Colon (tissue), 2 donors: Measurements from ENCODE around the gene TMEM245.

ENCODE experiments used
- FAIRE-seq: peaks from 2 replicates; lab custom pipeline; 2012; peaks lifted over from hg19 to GRCh38; lab: Jason Lieb, UNC
- donor health status: control.
- donor health status: control.

Gene TMEM245

DNA sequence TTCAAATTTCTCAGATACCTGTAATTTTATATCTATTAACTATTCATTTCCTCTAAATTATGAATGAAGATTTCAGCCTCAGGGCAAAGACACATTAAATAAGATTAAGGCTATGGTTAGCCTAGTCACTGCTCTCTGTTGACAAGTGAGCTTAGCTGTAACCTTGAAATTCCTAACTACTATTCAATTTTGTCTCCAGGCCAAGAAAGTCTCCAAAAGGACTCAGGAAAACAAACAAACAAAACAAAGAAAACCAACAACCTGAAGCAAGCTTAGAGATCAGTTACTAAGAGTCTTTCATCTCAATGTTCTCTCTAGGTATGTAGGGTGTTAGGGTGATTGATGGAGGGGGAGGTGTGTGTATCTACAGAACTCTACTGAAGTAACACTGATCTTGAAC is 96.9 kb downstream of the TMEM245 start:
- FAIRE-seq = no peak

DNA sequence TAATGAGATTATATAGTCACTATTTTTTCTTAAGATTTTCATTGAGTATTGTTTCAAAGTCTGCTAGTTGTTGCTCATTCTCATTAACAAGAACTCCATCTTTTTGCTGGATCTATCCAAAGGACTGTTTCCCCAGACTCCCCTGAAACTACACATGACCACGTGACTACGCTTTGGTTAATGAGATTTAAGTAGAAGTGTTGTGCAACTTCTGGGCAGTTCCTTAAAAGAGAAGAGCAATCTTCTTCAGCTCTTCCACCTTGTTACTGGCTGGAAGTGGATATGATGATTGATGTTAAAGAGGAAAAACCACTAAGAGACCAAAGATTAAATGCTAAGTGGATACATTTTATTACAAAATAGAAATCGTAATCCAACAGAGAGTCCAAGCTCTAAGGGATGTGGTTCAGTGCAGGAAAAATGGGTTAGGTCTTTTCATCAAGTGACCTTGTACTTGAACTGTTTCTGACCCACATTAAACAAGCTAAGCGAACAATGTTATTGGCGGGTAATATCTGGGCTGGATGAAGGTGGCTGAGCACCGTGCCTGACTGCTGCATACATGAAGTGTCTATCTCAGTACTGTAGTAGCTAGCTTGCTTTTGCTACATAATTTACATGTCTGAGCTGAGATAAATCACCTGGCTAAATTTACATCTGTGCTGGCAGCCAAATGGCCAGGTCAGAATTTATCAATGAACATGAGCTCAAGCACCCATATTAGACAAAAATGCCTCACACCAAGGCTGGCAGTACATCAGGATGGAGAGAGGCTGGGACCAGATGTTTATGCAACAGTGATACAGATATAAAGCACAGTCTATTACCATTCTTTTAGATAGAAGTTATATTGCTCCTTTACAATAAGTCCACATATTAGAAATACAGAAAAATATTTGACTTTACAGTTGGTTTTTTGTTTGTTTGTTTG is 98.9 kb downstream of the TMEM245 start:
- no peak for FAIRE-seq

DNA sequence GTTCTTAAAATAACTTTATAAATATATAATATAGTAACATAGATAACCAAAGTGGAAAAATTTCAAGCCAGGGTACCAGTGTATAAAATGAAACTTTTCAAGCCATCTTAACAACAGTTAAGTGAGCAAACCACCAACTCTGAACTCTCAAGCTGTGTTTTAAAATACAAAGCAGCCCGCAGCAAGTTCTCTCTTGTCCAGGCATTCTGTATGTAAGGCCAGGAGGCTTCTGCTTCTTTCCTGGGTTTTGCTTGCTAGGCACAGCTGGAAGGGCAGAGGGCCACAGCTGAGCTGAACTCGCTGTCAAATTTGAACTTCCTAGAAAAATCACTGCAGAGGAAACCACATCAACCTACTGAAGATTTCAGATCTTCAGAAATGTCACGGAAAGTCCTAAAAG is 99.6 kb downstream of the TMEM245 start:
- FAIRE-seq = no peak

DNA sequence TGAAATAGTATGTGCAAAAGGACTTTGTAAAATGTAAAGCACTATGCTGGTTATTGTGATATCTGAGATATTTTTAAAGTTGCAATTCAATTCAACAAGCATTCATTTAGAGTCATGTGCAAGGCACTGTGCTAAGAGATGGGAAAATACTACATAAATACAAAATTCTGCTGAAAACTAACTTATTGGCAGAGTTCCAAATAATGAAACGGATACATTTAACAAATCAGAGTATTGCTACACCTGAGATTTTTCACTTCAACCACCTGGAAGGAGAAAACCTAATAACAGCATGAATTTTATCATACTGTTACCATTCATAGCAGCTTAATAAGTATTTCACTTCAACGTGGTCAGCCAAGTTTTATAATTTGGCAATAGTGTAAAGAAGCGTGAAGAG is 100.3 kb downstream of the TMEM245 start:
- no peak for FAIRE-seq

DNA sequence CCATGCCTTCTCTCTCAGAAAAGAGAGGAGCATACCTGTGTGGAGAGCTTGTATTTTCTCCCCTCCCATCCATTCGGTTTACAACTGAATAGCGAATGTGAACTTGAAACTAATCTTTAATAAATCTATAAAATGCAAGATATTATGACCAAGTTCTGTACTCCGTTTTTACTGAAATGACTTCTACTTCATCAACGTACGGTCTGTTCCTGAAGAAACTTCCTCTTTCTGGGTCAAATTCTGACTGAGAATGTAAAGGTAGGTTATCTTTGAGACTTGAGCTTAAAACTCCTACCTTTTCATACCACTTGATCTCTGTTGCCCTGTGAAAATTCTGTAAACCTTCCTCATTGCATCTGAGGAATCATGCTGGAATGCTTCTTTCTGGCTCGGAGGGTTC is 102.3 kb downstream of the TMEM245 start:
- no peak for FAIRE-seq

DNA sequence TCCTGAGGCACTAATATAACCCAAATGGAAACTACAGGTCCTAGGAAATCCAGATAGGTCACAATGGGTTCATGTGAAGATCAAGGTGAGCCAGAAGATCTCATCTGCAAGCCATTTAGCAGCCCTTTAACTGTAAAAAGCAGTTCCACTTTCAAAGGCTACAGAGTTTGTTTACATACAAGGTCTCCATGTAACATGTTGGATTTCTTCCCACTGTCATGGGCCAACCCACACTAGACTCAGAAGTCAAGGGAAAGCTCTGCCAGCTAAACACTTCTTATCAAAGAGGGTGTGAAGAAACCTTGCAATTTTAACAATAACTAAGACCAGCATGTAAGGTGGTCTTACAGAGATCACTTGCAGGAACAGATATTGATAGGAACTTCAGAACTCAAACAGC is 102.7 kb downstream of the TMEM245 start:
- no peak for FAIRE-seq

DNA sequence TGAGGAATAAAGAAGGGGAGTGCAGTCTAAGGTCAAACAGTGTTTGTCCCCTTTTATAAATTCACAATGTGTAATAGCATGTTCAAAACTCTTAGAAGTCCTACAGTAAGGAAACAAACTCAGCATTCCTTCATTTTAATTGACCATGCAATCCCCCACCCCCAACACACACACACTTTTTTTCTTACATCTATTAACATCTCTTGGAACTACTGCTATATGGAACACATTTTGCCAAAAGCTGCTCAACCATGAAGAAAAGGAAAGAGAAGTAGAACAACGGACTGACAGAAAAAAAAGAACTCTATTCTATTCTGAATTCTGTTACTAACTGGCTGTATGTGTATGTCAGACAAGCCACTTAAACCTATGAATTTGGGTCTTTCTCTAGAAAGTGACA is 103.6 kb downstream of the TMEM245 start:
- no peak for FAIRE-seq

DNA sequence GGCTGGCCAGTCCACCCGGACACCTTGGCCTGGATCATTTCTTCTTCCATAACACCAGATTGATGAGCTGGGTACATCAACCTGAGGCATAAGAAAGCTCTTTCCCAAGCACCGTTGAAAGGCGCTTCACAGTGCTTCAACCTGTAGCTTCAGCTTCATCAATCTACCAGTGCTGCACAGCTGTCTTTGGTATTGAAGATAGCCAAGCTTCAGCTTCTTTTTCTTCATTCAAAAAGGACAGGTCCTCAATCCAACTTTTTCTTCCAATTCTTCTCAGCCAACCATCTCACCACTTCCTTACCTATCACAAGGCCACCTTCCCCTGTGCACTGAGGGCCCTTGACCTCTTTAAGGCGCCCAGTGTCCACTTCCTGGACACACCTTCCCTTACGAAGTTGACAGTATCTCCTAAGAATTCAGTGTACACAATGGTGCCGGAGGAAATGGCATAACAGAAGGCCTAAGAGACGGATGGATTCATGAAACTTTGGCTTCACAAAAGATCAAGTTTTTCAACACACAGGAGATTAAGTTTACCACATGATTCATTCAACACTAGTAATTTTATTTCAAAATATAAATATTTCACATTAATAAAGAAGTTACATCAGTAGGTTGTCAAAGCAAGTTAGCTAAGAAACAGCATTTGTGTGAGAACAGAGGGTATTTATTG is 105.0 kb downstream of the TMEM245 start:
- no peak for FAIRE-seq

DNA sequence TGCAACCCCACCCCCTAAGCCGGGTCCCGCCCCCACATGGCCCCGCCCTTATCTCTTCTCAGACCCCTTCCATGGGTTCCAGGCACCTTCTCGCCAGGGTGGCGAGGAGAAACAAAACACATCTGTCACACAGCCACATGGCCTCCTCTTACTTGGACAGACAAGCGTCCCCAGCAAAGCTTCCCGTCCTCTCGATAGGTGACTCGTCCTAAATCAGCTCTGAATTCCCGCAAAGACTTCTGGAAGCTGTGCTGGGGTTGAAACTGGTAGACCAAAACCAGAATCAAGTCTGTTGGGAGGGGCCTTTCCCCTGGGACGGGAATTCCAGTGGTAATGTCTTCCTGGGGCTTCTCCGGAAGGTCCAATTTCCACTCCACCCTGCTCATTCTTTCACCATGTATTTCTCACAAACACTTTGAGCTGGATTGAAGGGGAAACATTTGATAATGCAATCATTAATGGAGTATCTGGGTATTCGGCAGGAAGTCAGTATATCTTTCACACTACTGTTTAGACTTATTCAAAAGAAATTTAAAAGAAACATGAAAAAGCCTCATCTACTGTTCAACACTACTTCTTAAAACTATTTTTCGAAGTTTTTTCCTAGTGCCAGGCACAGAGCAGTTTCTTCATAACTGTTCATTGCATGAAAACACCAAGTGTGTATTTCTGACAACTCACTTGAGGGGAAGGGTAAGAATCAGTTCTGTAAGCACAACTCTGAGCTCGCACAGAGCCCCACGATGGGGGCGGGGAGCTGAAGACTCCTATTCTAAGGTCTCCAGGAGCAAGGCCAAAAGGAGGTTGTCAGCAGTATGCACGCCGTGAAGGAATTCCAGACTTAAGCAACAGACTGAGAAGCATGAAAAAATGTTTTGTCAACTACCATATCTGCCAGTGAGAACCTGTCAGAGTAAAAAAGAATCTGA is 105.8 kb downstream of the TMEM245 start:
- FAIRE-seq = no peak

DNA sequence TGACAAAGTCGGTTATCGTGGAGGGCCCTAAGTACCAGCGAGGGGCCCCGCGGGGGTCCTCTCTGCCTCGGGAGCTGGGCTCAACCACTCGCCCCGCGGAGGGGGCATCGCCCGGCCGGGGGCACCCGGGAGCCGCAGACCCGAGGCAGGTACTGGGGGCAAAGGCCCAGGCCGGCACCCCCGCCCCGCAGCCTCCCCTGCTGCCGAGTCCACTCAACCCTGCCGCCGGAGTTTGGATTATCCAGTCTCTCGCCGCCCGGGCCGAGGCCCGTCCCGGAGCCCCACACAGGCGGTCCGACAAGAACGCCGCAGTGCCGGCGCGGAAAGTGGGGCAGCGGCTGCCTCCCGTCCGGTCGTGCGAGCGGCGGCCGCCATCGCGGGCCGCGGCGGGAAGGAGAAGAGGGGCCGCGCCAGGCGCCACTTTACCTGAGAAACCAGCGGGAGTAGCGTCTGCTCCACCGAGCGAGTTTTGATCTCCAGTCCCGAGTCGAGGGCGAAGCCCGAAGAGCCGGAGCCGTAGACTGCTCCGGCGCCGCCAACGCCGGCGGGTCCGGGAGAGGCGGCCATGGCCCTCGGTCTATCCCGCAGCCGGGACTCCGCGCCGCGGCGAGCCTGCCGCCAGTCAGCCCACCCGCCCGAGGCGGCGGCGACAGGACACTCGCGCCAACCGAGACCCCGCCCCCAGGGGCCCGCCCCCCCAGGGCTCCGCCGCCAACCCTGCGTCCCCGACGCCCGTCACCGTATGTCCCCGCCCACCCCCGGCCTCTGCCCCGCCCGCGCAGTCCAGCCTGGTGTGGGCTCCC is 106.7 kb downstream of the TMEM245 start, which contains the start of gene CTNNAL1:
TSS of gene CTNNAL1 (minus strand) at position 624 of the 803 bp plus-strand sequence. CDS start at position 567, 57 bp downstream.
- FAIRE-seq = no peak

DNA sequence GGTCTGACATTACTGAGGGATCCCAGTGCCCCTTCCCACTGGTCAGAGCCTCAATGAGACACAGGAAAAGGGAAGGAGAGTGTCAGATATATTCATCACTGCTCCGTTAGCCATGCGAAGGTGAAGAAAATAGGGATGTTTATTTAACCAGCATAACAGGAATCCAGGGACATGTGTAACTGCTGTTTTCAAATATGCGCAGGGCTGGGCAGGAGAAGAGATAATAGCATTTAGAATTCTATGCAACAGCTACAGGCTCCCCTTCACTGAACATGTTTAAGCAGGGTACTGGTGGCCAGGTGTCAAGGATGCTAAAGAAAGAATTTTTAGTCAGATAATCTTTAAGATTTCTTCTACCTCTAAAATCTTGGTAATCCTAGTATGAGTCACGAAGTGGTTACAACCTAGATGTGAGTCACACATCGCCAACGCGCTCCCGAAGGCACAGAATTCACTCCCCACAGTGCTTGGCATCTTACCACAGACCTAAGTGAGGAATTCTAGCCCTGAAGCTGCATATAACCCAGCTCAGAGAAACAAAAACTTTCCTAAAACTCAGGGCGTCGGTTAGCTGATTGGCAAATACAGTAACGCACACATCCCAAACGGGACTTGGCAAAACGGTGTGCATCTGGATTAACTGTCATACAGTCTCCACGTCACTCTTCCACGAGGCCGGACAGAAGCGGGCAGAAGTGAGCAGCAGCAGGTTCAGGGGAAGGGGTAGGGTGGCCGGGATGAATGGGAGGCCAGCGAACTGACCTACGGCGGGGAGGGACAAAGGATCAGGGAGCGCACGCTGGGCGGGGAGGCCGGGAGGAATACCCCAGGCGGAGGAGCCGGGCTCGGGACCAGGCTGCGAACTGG is 107.5 kb downstream of the TMEM245 start:
- no peak for FAIRE-seq

DNA sequence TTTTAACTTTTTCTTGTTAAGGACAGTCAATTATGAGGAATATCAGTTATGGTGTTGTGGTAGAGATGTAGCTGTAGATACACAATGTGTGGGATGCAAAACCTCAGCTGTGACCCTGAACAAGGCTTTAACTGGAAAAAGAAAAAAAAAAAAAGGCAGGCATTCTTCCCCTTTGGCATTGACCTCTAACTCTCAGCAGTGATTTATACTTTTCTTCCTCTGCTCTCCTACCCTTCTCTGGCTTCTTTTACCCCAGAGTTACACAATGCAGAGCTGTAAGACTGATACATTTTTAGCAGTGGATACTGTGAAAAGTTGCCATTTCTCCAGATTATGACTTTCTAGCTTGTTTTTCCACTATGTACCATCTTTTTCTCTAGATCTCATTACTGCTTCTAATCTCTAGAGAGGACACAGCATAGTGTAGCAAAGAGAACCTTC is 108.5 kb downstream of the TMEM245 start:
- FAIRE-seq = no peak

DNA sequence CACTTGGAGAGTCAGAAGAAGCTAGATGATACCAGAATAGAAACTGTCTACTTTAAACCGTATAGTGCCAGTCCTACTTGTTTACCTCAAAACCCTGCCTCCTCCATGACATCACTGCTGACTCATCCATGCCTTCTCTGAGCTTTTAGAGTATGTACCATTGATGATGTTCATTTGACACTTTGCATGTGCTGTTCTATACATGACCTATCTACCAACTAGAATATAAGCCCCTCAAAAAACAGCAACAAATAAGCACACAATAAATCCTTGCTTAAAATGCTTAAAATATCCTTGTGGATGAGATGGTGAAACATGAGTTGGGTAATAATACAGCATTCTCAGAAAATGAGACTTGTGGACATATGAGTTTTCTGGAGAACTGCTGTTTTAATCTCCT is 109.0 kb downstream of the TMEM245 start:
- no peak for FAIRE-seq

DNA sequence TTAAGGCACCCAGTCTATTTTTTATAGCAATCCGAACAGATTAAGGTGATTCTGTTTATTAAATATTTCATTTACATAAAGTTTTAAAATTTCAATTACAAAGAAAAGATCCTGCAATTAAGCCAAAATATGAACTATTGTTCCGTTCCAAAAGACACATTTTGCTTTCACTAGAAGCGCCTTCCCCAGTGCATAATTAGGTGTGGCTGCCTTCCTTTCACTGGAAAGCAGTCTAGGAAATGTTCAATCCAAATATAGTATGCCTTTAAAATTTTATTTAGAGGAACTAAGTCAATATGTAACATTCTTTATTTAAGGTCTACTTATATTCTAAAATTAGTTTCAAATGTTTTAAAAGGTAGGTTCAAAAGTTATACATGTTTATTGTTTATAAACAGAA is 114.1 kb downstream of the TMEM245 start:
- FAIRE-seq = no peak

DNA sequence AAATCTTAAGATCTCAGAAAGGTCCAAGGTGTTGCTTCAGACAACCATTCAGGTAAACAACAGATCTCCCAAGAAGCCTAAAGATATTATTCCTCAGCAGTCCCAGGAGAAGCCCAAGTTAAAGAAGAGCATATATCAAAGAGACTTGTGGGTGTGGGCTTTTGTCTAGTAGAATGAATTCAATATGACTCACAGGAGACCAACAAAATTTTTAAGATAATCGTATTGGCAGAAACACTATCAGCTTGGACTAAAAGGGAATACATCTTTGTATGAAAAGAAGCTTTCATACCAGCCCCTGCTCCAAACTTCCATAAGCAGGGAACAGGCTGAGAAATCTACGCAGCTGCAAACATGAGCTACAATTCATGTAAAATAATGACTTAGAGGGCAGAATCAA is 116.6 kb downstream of the TMEM245 start:
- FAIRE-seq = no peak

DNA sequence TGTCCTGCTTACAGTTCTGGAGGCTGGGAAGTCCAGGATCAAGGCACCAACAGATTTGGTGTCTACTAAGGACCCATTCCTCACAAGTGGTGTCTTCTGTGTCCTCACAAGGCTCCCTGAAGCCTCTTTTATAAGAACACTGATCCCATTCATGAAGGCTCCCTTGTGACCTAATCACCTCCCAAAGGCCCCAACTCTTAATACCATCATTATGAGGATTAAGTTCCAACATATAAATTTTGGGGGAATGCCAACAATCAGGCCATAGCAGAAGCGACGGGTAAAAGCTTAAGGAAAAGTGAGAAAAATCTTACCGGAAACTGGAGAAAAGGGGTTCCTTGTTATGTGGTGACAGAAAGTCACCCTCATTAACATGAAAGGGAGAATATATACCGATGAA is 117.6 kb downstream of the TMEM245 start:
- FAIRE-seq = no peak

DNA sequence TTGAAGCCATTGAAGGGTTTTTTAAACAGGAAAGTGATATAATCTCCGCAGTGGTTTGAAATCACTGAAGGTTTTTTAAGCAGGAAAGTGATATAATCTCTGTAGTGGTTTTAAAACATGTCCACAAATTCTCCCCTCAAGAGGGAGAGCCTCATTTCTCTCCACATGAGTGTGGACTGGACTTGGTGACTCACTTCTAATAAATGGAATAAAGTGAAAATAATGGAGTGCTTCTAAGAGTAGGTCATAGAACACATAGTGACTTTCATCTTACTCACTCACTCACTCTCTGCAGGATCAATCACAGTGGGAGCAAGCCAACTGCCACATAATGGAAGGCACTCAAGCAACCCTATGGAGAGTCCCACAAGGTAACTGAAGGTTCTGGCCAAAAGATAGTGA is 118.5 kb downstream of the TMEM245 start:
- no peak for FAIRE-seq

DNA sequence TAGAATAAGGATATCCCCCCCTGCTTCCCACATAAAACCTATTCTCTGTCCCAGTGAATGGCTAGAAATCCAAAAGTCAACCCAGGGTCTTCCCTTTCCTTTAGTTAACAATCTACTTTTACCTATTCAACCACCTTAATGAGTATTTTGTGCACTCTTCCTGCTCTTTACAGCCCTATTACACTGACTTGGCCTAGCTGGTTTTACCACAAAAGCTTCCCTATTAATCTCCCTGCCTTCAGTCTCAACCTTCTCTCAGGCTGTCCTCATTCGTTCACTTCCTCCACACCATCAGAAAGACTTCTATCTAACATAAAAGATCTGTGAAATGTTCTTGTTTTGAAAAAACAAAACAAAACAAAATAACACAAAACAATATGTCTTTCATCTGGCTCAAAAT is 122.6 kb downstream of the TMEM245 start:
- no peak for FAIRE-seq

DNA sequence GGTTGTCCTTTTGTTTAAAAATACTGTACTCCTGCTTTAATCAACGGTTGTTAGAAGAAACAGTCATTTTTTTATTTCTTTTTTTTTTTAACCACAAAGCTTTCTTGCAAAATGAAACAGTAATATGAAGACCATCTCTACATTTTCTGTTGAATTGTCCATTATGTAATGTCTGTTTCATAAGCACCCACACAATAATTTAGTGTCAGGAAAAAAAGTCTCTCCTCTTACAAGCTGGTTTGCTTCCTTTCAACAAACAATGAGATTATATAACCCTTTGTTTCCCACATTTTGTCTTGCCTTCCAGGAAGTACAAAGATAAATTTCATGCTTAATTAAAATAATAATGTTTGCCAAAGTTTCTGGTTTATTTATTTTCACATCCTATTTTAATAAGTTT is 123.1 kb downstream of the TMEM245 start:
- no peak for FAIRE-seq

DNA sequence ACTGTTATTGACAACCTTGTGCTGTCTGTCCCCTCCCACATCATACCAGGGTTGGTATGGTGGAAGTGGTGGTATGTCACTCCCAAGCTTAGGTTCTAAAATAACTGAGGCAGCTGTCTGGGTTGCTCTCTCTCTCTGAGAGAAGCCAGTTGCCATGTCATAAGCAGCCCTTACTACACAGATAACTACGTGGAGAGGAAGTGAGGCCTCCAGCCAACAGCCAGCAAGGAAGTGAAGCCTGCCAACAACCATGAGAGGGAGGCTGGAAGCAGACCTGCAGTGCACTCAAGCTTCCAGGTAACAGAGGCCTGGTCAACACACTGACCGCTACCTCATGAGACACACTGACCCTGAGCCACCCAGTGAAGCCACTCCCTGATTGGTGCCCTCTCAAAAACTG is 125.1 kb downstream of the TMEM245 start:
- FAIRE-seq = no peak
